Dermis blood vessel endothelial cell (primary cell): ENCODE data around the gene EPSTI1. TPM values are rescaled to one million over a fixed set of nuclear protein-coding genes. Genes with fewer than 3 reads are reported as not detected.
"Not testable (repeated sequence)": the region's sequence is repeated elsewhere in the genome, so short reads cannot be mapped to it uniquely, and the experiment has no call there.

Experiments
- DNase-seq: peaks from one replicate; pipeline ENCODE4 v3.0.0; 2010
- total RNA-seq: library from RNA; depleted of rRNA; stranded (reverse); fragments of >200 nt; gene quantifications from 2 replicates; pipeline ENCODE4 v1.2.3, GENCODE V29; 2014

The EPSTI1 gene
- total RNA-seq, 1 donor from 2014 or later, result 2.0 TPM

GRCh38 chr13:42891591-42891990 lies 100.5 kb downstream of the EPSTI1 start:
- DNase-seq, result no peak

- DNase-seq, result no peak
Measured at GRCh38 chr13:42885325-42885724, 106.7 kb downstream of the EPSTI1 start.

- peak; percentile 52 for DNase-seq
Measured at GRCh38 chr13:42883771-42884467, 108.1 kb downstream of the EPSTI1 start.

GRCh38 chr13:42883142-42883541 lies 108.9 kb downstream of the EPSTI1 start:
- peak; percentile 46 for DNase-seq

- DNase-seq, result no peak
Measured at GRCh38 chr13:42880056-42880605, 111.9 kb downstream of the EPSTI1 start.

- DNase-seq, result no peak
Measured at GRCh38 chr13:42878721-42879120, 113.3 kb downstream of the EPSTI1 start.

- DNase-seq, result no peak
Measured at GRCh38 chr13:42876887-42877545, 115.0 kb downstream of the EPSTI1 start.

GRCh38 chr13:42876270-42876714 lies 115.7 kb downstream of the EPSTI1 start:
- no peak for DNase-seq

- DNase-seq, result no peak
Measured at GRCh38 chr13:42875475-42876269, 116.4 kb downstream of the EPSTI1 start.

- no peak for DNase-seq
Measured at GRCh38 chr13:42874221-42874620, 117.8 kb downstream of the EPSTI1 start.

- no peak for DNase-seq
Measured at GRCh38 chr13:42873081-42873480, 119.0 kb downstream of the EPSTI1 start.

GRCh38 chr13:42867232-42867631 lies 124.8 kb downstream of the EPSTI1 start:
- DNase-seq, result no peak

- no peak for DNase-seq
Measured at GRCh38 chr13:42865768-42866102, 126.3 kb downstream of the EPSTI1 start.

GRCh38 chr13:42864952-42865767 lies 126.9 kb downstream of the EPSTI1 start:
- no peak for DNase-seq

- not testable (repeated sequence) for DNase-seq
Measured at GRCh38 chr13:42862370-42862769, 129.7 kb downstream of the EPSTI1 start.

- no peak for DNase-seq
Measured at GRCh38 chr13:42860485-42860884, 131.6 kb downstream of the EPSTI1 start.

- no peak for DNase-seq
Measured at GRCh38 chr13:42859760-42860159, 132.3 kb downstream of the EPSTI1 start.

GRCh38 chr13:42855410-42855809 lies 136.6 kb downstream of the EPSTI1 start:
- no peak for DNase-seq

- no peak for DNase-seq
Measured at GRCh38 chr13:42852136-42852535, 139.9 kb downstream of the EPSTI1 start.

- no peak for DNase-seq
Measured at GRCh38 chr13:42849200-42849599, 142.8 kb downstream of the EPSTI1 start.

GRCh38 chr13:42847891-42848663 lies 144.0 kb downstream of the EPSTI1 start:
- no peak for DNase-seq
